GM06990 (cell line): ENCODE results near the gene TRIM14.
A peak's percentile ranks its signal among the peaks of the same experiment; 100 is the strongest.

Source experiments
- DNase-seq: peaks from one replicate; pipeline ENCODE4 v3.0.0-alpha.2; 2011; ENCODE audit not compliant: insufficient read length; ENCODE audit errors: extremely low read depth
- H3K27me3 ChIP-seq: replicated peaks from 2 replicates; pipeline ENCODE4 v1.6.0; 2011; ENCODE audit warnings: low read length; ENCODE audit not compliant: control insufficient read depth, insufficient read depth
- H3K36me3 ChIP-seq: 2 replicates; pipeline ENCODE4 v1.5.1; 2011; ENCODE audit warnings: low read length; ENCODE audit not compliant: control insufficient read depth, insufficient read depth
- H3K4me3 ChIP-seq: replicated peaks from 2 replicates; pipeline ENCODE4 v1.5.1; 2011; ENCODE audit warnings: low read depth, mild to moderate bottlenecking, control low read depth, low read length
- CTCF ChIP-seq: IDR thresholded peaks from 2 replicates; pipeline ENCODE4 v1.5.1; 2011; ENCODE audit warnings: low read length, control low read depth, mild to moderate bottlenecking, inconsistent platforms; ENCODE audit not compliant: insufficient read depth, poor library complexity, severe bottlenecking

Gene TRIM14

GRCh38 chr9:98047002-98047401, 72.0 kb downstream of the TRIM14 start:
- no peak for TF ChIP-seq CTCF
- Histone ChIP-seq H3K4me3 (peak overlapping the region; percentile 64), H3K27me3 (no peaks in the 10 kb centered on the region), H3K36me3 (peaks cover 1% of the 10 kb centered on the region)
- no peak for DNase-seq

- DNase-seq: no peak
- Histone ChIP-seq H3K27me3 (no peaks in the 10 kb centered on the region), H3K4me3 (peak overlapping the region; percentile 64), H3K36me3 (peaks cover 1% of the 10 kb centered on the region)
- no peak for TF ChIP-seq CTCF
These were observed 72.9 kb downstream of the TRIM14 start for GRCh38 chr9:98046180-98046543.

GRCh38 chr9:98045234-98046179, 73.5 kb downstream of the TRIM14 start:
- no peak for TF ChIP-seq CTCF
- H3K4me3 ChIP-seq: peak overlapping the region; percentile 64
- no peaks in the 10 kb centered on the region for H3K27me3 ChIP-seq
- H3K36me3 ChIP-seq: peaks cover 1% of the 10 kb centered on the region
- peak; percentile 43 for DNase-seq

- Histone ChIP-seq H3K4me3 (no peak overlapping the region), H3K27me3 (no peaks in the 10 kb centered on the region), H3K36me3 (peaks cover 1% of the 10 kb centered on the region)
- TF ChIP-seq CTCF: no peak
- no peak for DNase-seq
These were observed 75.1 kb downstream of the TRIM14 start for GRCh38 chr9:98043915-98044314.

GRCh38 chr9:98040212-98040611, 78.8 kb downstream of the TRIM14 start:
- no peak overlapping the region for H3K4me3 ChIP-seq
- DNase-seq: no peak
- H3K27me3 ChIP-seq: no peaks in the 10 kb centered on the region
- H3K36me3 ChIP-seq: no peaks in the 10 kb centered on the region
- no peak for TF ChIP-seq CTCF
